K562 (cell line): ENCODE results near the gene COL4A1. TPM values are rescaled to one million over a fixed set of nuclear protein-coding genes. Genes with fewer than 3 reads are reported as not detected.

Experiments
- ATAC-seq: fragments of 200-7000 bp; cut with Tn5 transposase; 3 replicates; pipeline ENCODE4 v1.9.1; 2020; ENCODE audit warnings: moderate library complexity
- BruUV-seq: library from RNA; stranded (reverse); fragments of 400-500 nt; replicated peaks from 2 replicates; lab custom pipeline; 2021; lab: Mats Ljungman, UMichigan
- CTCF ChIA-PET: fragments of 300-600 bp; formaldehyde crosslinking; extraction: SDS; loops from one replicate; lab custom pipeline; 2021; ENCODE audit warnings: low intra/inter-chr PET ratio; lab: Yijun Ruan, JAX
- POLR2A ChIA-PET: fragments of 300-600, 350-650 bp; sonication (Branson Sonifier 250); formaldehyde crosslinking; extraction: SDS; loops from one replicate; lab custom pipeline; 2021; ENCODE audit warnings: antibody characterized with exemption, inconsistent platforms; lab: Yijun Ruan, JAX
- DNase-seq, 4 experiments: peaks; one replicate each; pipeline versions ENCODE4 v3.0.0 to v3.0.0-alpha.2; 2011 to 2018; ENCODE audit warnings: low spot score in 3 of 4, mixed read lengths in 3 of 4; ENCODE audit errors: extremely low read depth in 1 of 4
- FAIRE-seq: peaks from 2 replicates; lab custom pipeline; 2011; peaks lifted over from hg19 to GRCh38; lab: Jason Lieb, UNC
- H2AFZ ChIP-seq: 2 replicates; pipeline ENCODE4 v1.6.0; 2011; ENCODE audit warnings: low read depth, low read length, control low read depth, inconsistent platforms
- H3K27ac ChIP-seq: fragments of 200-600 bp; 3 replicates; pipeline ENCODE4 v1.8.0; 2011; ENCODE audit warnings: low read depth, mild to moderate bottlenecking, control low read depth, inconsistent platforms, low read length, moderate library complexity, mixed read lengths; ENCODE audit errors: extremely low read depth
- H3K27me3 ChIP-seq, 2 experiments: fragments of 300-600 bp in 1 of 2; 2 replicates in 1 of 2; 3 replicates in 1 of 2; pipeline versions ENCODE4 v1.6.0 to v1.8.0; 2011; ENCODE audit warnings: inconsistent platforms in 2 of 2, low read length in 2 of 2, mild to moderate bottlenecking in 1 of 2, mixed read lengths in 1 of 2, moderate library complexity in 1 of 2; ENCODE audit not compliant: control insufficient read depth in 2 of 2, insufficient read depth in 2 of 2
- H3K36me3 ChIP-seq: fragments of 300-600 bp; 3 replicates; pipeline ENCODE4 v1.8.0; 2011; ENCODE audit warnings: mild to moderate bottlenecking, low read length, inconsistent platforms; ENCODE audit not compliant: control insufficient read depth, insufficient read depth
- H3K4me1 ChIP-seq, 2 experiments: fragments of 200-600 bp in 1 of 2; replicated peaks in 1 of 2; 2 replicates in 1 of 2; 3 replicates in 1 of 2; pipeline versions ENCODE4 v1.5.1 to v1.8.0; 2011; ENCODE audit warnings: inconsistent platforms in 2 of 2, low read length in 2 of 2, mild to moderate bottlenecking in 1 of 2, mixed read lengths in 1 of 2, moderate library complexity in 1 of 2; ENCODE audit not compliant: control insufficient read depth in 2 of 2, insufficient read depth in 2 of 2
- H3K4me2 ChIP-seq: 2 replicates; pipeline ENCODE4 v1.6.1; 2011; ENCODE audit warnings: low read length, control low read depth, inconsistent platforms, mixed read lengths; ENCODE audit not compliant: insufficient read depth
- H3K4me3 ChIP-seq: fragments of 200-600 bp; sonication (generic), shearing (Covaris generic); 2 replicates; pipeline ENCODE4 v1.5.1; 2016; ENCODE audit warnings: control low read depth, inconsistent platforms
- H3K79me2 ChIP-seq: fragments of 200-600 bp; 3 replicates; pipeline ENCODE4 v1.8.0; 2011; ENCODE audit warnings: low read length, inconsistent platforms; ENCODE audit not compliant: control insufficient read depth, insufficient read depth
- H3K9ac ChIP-seq, 2 experiments: 2 replicates each; pipeline versions ENCODE4 v1.6.0 to v1.6.1; 2011; ENCODE audit warnings: low read depth in 2 of 2, low read length in 2 of 2, control low read depth in 1 of 2, inconsistent platforms in 1 of 2, mild to moderate bottlenecking in 1 of 2, mixed read lengths in 1 of 2; ENCODE audit not compliant: insufficient read depth in 1 of 2
- H3K9me1 ChIP-seq: one replicate; pipeline ENCODE4 v1.6.0; 2011; ENCODE audit warnings: inconsistent platforms, mild to moderate bottlenecking, low read length, moderate library complexity; ENCODE audit not compliant: control insufficient read depth, insufficient read depth
- H3K9me3 ChIP-seq: replicated peaks from 2 replicates; pipeline ENCODE4 v1.5.1; 2011; ENCODE audit warnings: low read depth, low read length, inconsistent platforms; ENCODE audit not compliant: control insufficient read depth, insufficient read depth
- H4K20me1 ChIP-seq: replicated peaks from 2 replicates; pipeline ENCODE4 v1.6.1; 2011; ENCODE audit warnings: low read length, inconsistent platforms, mixed read lengths; ENCODE audit not compliant: control insufficient read depth, insufficient read depth
- MAFF ChIP-seq: IDR thresholded peaks from 2 replicates; pipeline ENCODE4 v1.6.1; 2012; ENCODE audit warnings: low read length, improper control_type of control experiment
- NELFE ChIP-seq: IDR thresholded peaks from 2 replicates; pipeline ENCODE4 v1.6.1; 2011; ENCODE audit warnings: mild to moderate bottlenecking; ENCODE audit not compliant: insufficient read depth, insufficient read length
- NR2C1 ChIP-seq, 2 experiments: fragments of 450-650 bp; IDR thresholded peaks; 2 replicates each; pipeline ENCODE4 v1.6.1; 2017; ENCODE audit warnings: mild to moderate bottlenecking in 2 of 2, antibody characterized with exemption in 1 of 2, inconsistent platforms in 1 of 2, missing compliant biosample characterization in 1 of 2, missing genetic modification characterization in 1 of 2
- PHF8 ChIP-seq: fragments of 200-600 bp; sonication (generic); IDR thresholded peaks from 2 replicates; pipeline ENCODE4 v1.6.1; 2012; ENCODE audit warnings: mixed run types, mild to moderate bottlenecking, inconsistent platforms, low read length, moderate library complexity, borderline replicate concordance
- RFX7 ChIP-seq: fragments of 250-450 bp; sonication (Bioruptor Pico); IDR thresholded peaks from 2 replicates; pipeline ENCODE4 v1.5.1; 2021; ENCODE audit warnings: mild to moderate bottlenecking
- SAFB ChIP-seq: fragments of 200-400 bp; formaldehyde crosslinking; IDR thresholded peaks from 2 replicates; pipeline ENCODE4 v1.6.1; 2017; ENCODE audit warnings: low read depth, low read length, borderline replicate concordance
- SLC30A9 ChIP-seq: fragments of 250-450 bp; sonication (Bioruptor Pico); IDR thresholded peaks from 2 replicates; pipeline ENCODE4 v1.8.0; 2022; ENCODE audit warnings: mild to moderate bottlenecking, moderate library complexity
- TCFL5 ChIP-seq: fragments of 250-450 bp; sonication (Bioruptor Pico); conservative IDR thresholded peaks from 2 replicates; pipeline ENCODE4 v1.6.1; 2021; ENCODE audit warnings: mild to moderate bottlenecking, moderate library complexity, matching md5 sums
- ZBED1 ChIP-seq: IDR thresholded peaks from 2 replicates; pipeline ENCODE4 v1.6.1; 2014
- ZNF143 ChIP-seq: sonication (generic); formaldehyde crosslinking; IDR thresholded peaks from 2 replicates; pipeline ENCODE4 v1.9.0; 2022; ENCODE audit warnings: mild to moderate bottlenecking, missing genetic modification reagents
- ZNF282 ChIP-seq: sonication (generic); formaldehyde crosslinking; IDR thresholded peaks from 2 replicates; pipeline ENCODE4 v1.8.1; 2023; ENCODE audit warnings: missing genetic modification reagents
- ZNF449 ChIP-seq: fragments of 250-450 bp; sonication (Bioruptor Pico); IDR thresholded peaks from 2 replicates; pipeline ENCODE4 v1.8.0; 2022; ENCODE audit warnings: moderate library complexity, mild to moderate bottlenecking, inconsistent platforms
- ZNF695 ChIP-seq: fragments of 450-650 bp; formaldehyde crosslinking; IDR thresholded peaks from 2 replicates; pipeline ENCODE4 v1.4.0; 2020; ENCODE audit warnings: mild to moderate bottlenecking, moderate library complexity
- ZNF740 ChIP-seq, 3 experiments: fragments of 200-800 bp in 1 of 3; sonication (Bioruptor generic) in 1 of 3; sonication (generic) in 1 of 3; formaldehyde crosslinking in 1 of 3; IDR thresholded peaks; 2 replicates each; pipeline versions ENCODE4 v1.6.1 to v1.8.0; 2016 to 2022; ENCODE audit warnings: mild to moderate bottlenecking in 2 of 3, missing compliant biosample characterization in 2 of 3, missing genetic modification characterization in 2 of 3, missing genetic modification reagents in 1 of 3
- WGBS: fragments of 100-300 bp; shearing (Covaris generic); methylation state at CpG from one replicate; pipeline ENCODE4 v1.1.6; 2016; ENCODE audit warnings: low coverage, mixed read lengths; ENCODE audit not compliant: insufficient coverage; ENCODE audit errors: missing lambda C conversion rate; 5-methylcytosine and 5-hydroxymethylcytosine counted together
- in situ Hi-C: fragments of 300-500 bp; cut with MboI; formaldehyde crosslinking; loops from 4 replicates; pipeline ENCODE4 v1.15.0; 2018; ENCODE audit warnings: inconsistent platforms, mixed read lengths
- intact Hi-C: fragments of 100-400 bp; cut with micrococcal nuclease; formaldehyde crosslinking; loops from 2 replicates; pipeline ENCODE4 v1.14.2; 2022
- polyA plus RNA-seq, 8 experiments: library from polyadenylated mRNA; depleted of rRNA in 4 of 8; stranded (reverse) in 5 of 8; unstranded in 3 of 8; fragments of >200 nt; fragmentation: Nextera tagmentation in 2 of 8; fragmentation: Illumina TruSeq in 1 of 8; extraction: Ambion mirVana in 2 of 8; extraction: Trizol in 1 of 8; gene quantifications; 2 replicates each; pipeline versions ENCODE4 v1.2.1 to v1.2.3, GENCODE V29; 2011 to 2014; ENCODE audit warnings: inconsistent platforms in 1 of 8, missing spikeins in 1 of 8
- total RNA-seq, 7 experiments: library from RNA; depleted of rRNA in 6 of 7; stranded (reverse); fragments of >200 nt in 6 of 7; fragmentation: Illumina TruSeq in 2 of 7; extraction: Trizol in 2 of 7; gene quantifications; 2 replicates each; pipeline versions ENCODE4 v1.2.1 to v1.2.3, GENCODE V29; 2011 to 2021; ENCODE audit warnings: low replicate concordance in 1 of 7

COL4A1 gene
- total and polyA plus RNA-seq, 9 of the 15 experiments (the other 6 are each of a cell fraction or from before 2014, with no cell fraction given): 0.35 TPM; not detected in 8

GRCh38 chr13:110217811-110218210 is 89.1 kb downstream of the COL4A1 start:
- ATAC-seq (no peak), DNase-seq (no peak), FAIRE-seq (no peak)
- TF ChIP-seq SLC30A9 (CRISPR knock-in tag) (no peak), ZBED1 (no peak), ZNF695 (CRISPR knock-in tag) (no peak), NELFE (no peak), MAFF (no peak), ZNF449 (no peak), RFX7 (CRISPR knock-in tag) (no peak), SAFB (no peak), NR2C1 (IDR thresholded peaks at IDR 0.05) (no peak), NR2C1 (tag; IDR thresholded peaks at IDR 0.05) (no peak), ZNF740 (CRISPR knock-in tag; IDR thresholded peaks at IDR 0.05) (no peak), ZNF740 (tag; IDR thresholded peaks at IDR 0.05) (no peak), PHF8 (no peak), ZNF143 (CRISPR knock-in tag) (no peak), TCFL5 (no peak), ZNF282 (CRISPR knock-in tag) (no peak)
- no TSS peak for BruUV-seq
- Histone ChIP-seq H3K9me3 (no peaks in the 10 kb centered on the region), H3K27me3 (peaks cover 0 to 28% of the 10 kb centered on the region in 2 experiments; a peak in 3 of 5 replicates), H2AFZ (no peak overlapping the region), H3K9ac (no peak overlapping the region), H3K4me1 (0 out of 5 replicates have a peak, but pooled peaks cover 0 to 3% of the 10 kb centered on the region in 2 experiments), H3K4me2 (no peak overlapping the region), H3K36me3 (no peaks in the 10 kb centered on the region), H3K9me1 (no peaks in the 10 kb centered on the region), H3K79me2 (no peaks in the 10 kb centered on the region), H3K27ac (no peak overlapping the region), H4K20me1 (no peaks in the 10 kb centered on the region), H3K4me3 (no peak overlapping the region)
- intact Hi-C loops: no loop called here
- WGBS: 0% methylated on average over 2 of the region's 2 CpGs
- POLR2A ChIA-PET: no interaction called here
- CTCF ChIA-PET: no interaction called here
- in situ Hi-C loops: no loop called here
